Liver (tissue), 10 donors: ENCODE results near the gene BCLAF1. TPM values are rescaled to one million over a fixed set of nuclear protein-coding genes. Genes with fewer than 3 reads are reported as not detected.

ENCODE experiments used
- DNase-seq: peaks from one replicate; pipeline ENCODE4 v3.0.0-alpha.2; 2017; ENCODE audit warnings: low spot score
- H3K27ac ChIP-seq, 2 donors: one replicate each; pipeline ENCODE4 v1.7.0; 2013; ENCODE audit warnings: inconsistent platforms in 2 of 2, low read length in 2 of 2, control low read depth in 1 of 2, low read depth in 1 of 2, mild to moderate bottlenecking in 1 of 2
- H3K27me3 ChIP-seq, 4 donors: one replicate each; pipeline versions ENCODE4 v1.6.1 to v1.7.0; 2013; ENCODE audit warnings: low read length in 3 of 4, inconsistent platforms in 1 of 4, mild to moderate bottlenecking in 1 of 4, moderate library complexity in 1 of 4; ENCODE audit not compliant: control insufficient read depth in 4 of 4, insufficient read depth in 4 of 4
- H3K36me3 ChIP-seq, 4 donors: one replicate each; pipeline versions ENCODE4 v1.6.1 to v1.7.0; 2013; ENCODE audit warnings: low read length in 3 of 4, mild to moderate bottlenecking in 3 of 4, low read depth in 1 of 4, moderate library complexity in 1 of 4; ENCODE audit not compliant: control insufficient read depth in 4 of 4, insufficient read depth in 3 of 4
- H3K4me1 ChIP-seq, 4 donors: one replicate each; pipeline versions ENCODE4 v1.6.1 to v1.7.0; 2013; ENCODE audit warnings: low read length in 3 of 4, mild to moderate bottlenecking in 3 of 4, moderate library complexity in 1 of 4; ENCODE audit not compliant: control insufficient read depth in 4 of 4, insufficient read depth in 4 of 4
- H3K4me3 ChIP-seq, 3 donors: one replicate each; pipeline versions ENCODE4 v1.6.1 to v1.7.0; 2013; ENCODE audit warnings: low read length in 3 of 3, control low read depth in 1 of 3, low read depth in 1 of 3, mild to moderate bottlenecking in 1 of 3
- H3K9ac ChIP-seq, 2 donors: one replicate each; pipeline ENCODE4 v1.7.0; 2013; ENCODE audit warnings: low read length in 2 of 2, mild to moderate bottlenecking in 2 of 2, moderate library complexity in 2 of 2, control low read depth in 1 of 2, low read depth in 1 of 2
- H3K9me3 ChIP-seq, 4 donors: one replicate each; pipeline versions ENCODE4 v1.6.1 to v1.7.0; 2013; ENCODE audit warnings: low read length in 3 of 4; ENCODE audit not compliant: control insufficient read depth in 4 of 4
- FOXA1 ChIP-seq: IDR thresholded peaks from 2 replicates; pipeline ENCODE4 v1.6.1; 2016; ENCODE audit warnings: antibody characterized with exemption
- HNF4A ChIP-seq, 2 donors: conservative IDR thresholded peaks; 2 replicates each; pipeline ENCODE4 v1.6.1; 2016; ENCODE audit warnings: antibody characterized with exemption in 2 of 2, mild to moderate bottlenecking in 2 of 2
- RAD21 ChIP-seq, 2 donors: IDR thresholded peaks; 2 replicates each; pipeline ENCODE4 v1.6.1; 2016; ENCODE audit warnings: antibody characterized with exemption in 2 of 2, mild to moderate bottlenecking in 2 of 2
- SP1 ChIP-seq: IDR thresholded peaks from 2 replicates; pipeline ENCODE4 v1.6.1; 2018; ENCODE audit warnings: antibody characterized with exemption, mild to moderate bottlenecking
- TAF1 ChIP-seq: conservative IDR thresholded peaks from 2 replicates; pipeline ENCODE4 v1.6.1; 2016; ENCODE audit warnings: antibody characterized with exemption, mild to moderate bottlenecking
- YY1 ChIP-seq: IDR thresholded peaks from 2 replicates; pipeline ENCODE4 v1.6.1; 2016; ENCODE audit warnings: antibody characterized with exemption, mild to moderate bottlenecking
- WGBS: extraction: QIAGEN DNeasy Blood & Tissue Kit; methylation state at CpG from one replicate; pipeline ENCODE4 v1.1.7; 2013; 5-methylcytosine and 5-hydroxymethylcytosine counted together
- polyA plus RNA-seq, 2 donors: library from polyadenylated mRNA; stranded (reverse) in 1 of 2; unstranded in 1 of 2; fragments of 200-250 nt in 1 of 2; fragments of >200 nt in 1 of 2; fragmentation: Nextera tagmentation in 1 of 2; extraction: Ambion mirVana in 1 of 2; gene quantifications; one replicate each; pipeline versions ENCODE4 v1.2.1 to v1.2.3, GENCODE V29; 2013 to 2015
- small RNA-seq: library from RNA; depleted of rRNA; stranded (forward); fragments of <200 nt; gene quantifications from one replicate; pipeline ENCODE3, GENCODE V24; 2014
- total RNA-seq, 2 donors: library from RNA; depleted of rRNA; stranded (reverse); fragments of >200 nt; gene quantifications; one replicate each; pipeline ENCODE4 v1.2.3, GENCODE V29; 2014
- TF ChIP-seq, protein P1 (sequence below): IDR thresholded peaks from 2 replicates; pipeline ENCODE4 v1.6.1; 2016; ENCODE audit warnings: antibody characterized with exemption, mild to moderate bottlenecking
- TF ChIP-seq, protein P2 (sequence below): IDR thresholded peaks from 2 replicates; pipeline ENCODE4 v1.6.1; 2016; ENCODE audit warnings: antibody characterized with exemption
- TF ChIP-seq, protein P3 (sequence below): IDR thresholded peaks from 2 replicates; pipeline ENCODE4 v1.6.1; 2016; ENCODE audit warnings: antibody characterized with exemption
- donor health status: healthy.
- donor health status: healthy.
- donor health status: healthy.
- donor health status: healthy.
- donor health status: healthy.

Gene BCLAF1
- total and polyA plus RNA-seq, 4 donors, result 11.7 to 60.5 (median 38.0) TPM

DNA sequence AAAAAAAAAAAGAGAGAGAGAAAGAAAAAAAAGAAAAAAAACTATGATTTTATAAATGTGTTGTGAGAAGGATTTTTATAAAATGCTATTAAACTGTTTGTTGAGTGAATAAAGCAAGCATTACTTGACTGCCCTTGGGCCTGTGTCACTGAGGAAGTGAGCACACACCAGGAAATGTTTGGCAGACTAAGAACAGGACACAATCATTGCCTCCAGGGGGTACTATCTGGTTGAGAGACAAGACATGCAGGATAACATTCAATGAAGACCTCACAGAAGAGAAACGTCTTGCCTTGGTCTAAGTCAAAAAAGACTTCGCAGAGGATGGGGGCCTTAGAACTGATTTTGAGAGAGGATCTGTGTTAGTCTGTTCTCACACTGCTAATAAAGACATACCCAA is 80.2 kb downstream of the BCLAF1 start:
- Histone ChIP-seq H3K27ac (no peak overlapping the region), H3K9ac (no peak overlapping the region), H3K27me3 (no peaks in the 10 kb centered on the region), H3K9me3 (no peaks in the 10 kb centered on the region), H3K36me3 (no peaks in the 10 kb centered on the region), H3K4me3 (no peak overlapping the region), H3K4me1 (no peaks in the 10 kb centered on the region)
- WGBS, result 96% methylated on average over 2 of the region's 2 CpGs
- TF ChIP-seq YY1 (no peak), FOXA1 (no peak), SP1 (no peak), RAD21 (IDR thresholded peaks at IDR 0.05) (no peak), TAF1 (no peak), HNF4A (conservative IDR thresholded peaks at IDR 0.05) (no peak)
- TF ChIP-seq, protein P1, sequence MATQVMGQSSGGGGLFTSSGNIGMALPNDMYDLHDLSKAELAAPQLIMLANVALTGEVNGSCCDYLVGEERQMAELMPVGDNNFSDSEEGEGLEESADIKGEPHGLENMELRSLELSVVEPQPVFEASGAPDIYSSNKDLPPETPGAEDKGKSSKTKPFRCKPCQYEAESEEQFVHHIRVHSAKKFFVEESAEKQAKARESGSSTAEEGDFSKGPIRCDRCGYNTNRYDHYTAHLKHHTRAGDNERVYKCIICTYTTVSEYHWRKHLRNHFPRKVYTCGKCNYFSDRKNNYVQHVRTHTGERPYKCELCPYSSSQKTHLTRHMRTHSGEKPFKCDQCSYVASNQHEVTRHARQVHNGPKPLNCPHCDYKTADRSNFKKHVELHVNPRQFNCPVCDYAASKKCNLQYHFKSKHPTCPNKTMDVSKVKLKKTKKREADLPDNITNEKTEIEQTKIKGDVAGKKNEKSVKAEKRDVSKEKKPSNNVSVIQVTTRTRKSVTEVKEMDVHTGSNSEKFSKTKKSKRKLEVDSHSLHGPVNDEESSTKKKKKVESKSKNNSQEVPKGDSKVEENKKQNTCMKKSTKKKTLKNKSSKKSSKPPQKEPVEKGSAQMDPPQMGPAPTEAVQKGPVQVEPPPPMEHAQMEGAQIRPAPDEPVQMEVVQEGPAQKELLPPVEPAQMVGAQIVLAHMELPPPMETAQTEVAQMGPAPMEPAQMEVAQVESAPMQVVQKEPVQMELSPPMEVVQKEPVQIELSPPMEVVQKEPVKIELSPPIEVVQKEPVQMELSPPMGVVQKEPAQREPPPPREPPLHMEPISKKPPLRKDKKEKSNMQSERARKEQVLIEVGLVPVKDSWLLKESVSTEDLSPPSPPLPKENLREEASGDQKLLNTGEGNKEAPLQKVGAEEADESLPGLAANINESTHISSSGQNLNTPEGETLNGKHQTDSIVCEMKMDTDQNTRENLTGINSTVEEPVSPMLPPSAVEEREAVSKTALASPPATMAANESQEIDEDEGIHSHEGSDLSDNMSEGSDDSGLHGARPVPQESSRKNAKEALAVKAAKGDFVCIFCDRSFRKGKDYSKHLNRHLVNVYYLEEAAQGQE, result no peak
- TF ChIP-seq, protein P2, sequence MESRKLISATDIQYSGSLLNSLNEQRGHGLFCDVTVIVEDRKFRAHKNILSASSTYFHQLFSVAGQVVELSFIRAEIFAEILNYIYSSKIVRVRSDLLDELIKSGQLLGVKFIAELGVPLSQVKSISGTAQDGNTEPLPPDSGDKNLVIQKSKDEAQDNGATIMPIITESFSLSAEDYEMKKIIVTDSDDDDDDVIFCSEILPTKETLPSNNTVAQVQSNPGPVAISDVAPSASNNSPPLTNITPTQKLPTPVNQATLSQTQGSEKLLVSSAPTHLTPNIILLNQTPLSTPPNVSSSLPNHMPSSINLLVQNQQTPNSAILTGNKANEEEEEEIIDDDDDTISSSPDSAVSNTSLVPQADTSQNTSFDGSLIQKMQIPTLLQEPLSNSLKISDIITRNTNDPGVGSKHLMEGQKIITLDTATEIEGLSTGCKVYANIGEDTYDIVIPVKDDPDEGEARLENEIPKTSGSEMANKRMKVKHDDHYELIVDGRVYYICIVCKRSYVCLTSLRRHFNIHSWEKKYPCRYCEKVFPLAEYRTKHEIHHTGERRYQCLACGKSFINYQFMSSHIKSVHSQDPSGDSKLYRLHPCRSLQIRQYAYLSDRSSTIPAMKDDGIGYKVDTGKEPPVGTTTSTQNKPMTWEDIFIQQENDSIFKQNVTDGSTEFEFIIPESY, result no peak
- DNase-seq, result no peak

DNA sequence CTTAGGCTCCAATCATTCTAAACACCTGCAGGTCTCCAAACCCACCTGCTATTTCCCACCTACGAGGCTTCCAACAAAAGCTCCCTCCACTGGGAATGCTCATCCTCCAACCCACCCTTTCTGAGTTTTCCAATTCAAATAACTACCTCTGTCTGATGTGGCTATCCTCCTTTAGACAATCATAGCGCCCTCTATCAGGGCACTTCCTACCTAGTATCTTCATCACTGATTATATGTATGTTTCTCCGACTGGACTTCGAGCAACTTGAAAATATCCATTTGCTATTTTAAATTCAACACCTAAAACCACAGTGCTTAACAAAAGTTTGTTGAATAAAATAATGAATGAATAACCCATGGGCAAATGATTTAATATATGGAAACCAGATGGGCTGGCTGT is 80.9 kb downstream of the BCLAF1 start:
- Histone ChIP-seq H3K4me3 (no peak overlapping the region), H3K9me3 (no peaks in the 10 kb centered on the region), H3K9ac (no peak overlapping the region), H3K4me1 (no peaks in the 10 kb centered on the region), H3K27ac (no peak overlapping the region), H3K36me3 (no peaks in the 10 kb centered on the region), H3K27me3 (no peaks in the 10 kb centered on the region)
- TF ChIP-seq RAD21 (IDR thresholded peaks at IDR 0.05), result no peak
- TF ChIP-seq, protein P3, sequence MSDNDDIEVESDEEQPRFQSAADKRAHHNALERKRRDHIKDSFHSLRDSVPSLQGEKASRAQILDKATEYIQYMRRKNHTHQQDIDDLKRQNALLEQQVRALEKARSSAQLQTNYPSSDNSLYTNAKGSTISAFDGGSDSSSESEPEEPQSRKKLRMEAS, result no peak
- TF ChIP-seq, protein P1, result no peak
- DNase-seq, result no peak
- WGBS, result 93% methylated on average over 4 of the region's 4 CpGs

Small RNAs within 50 kb of the gene (small RNA-seq; reads per million reads assigned to genes)
- not detected for gene AL023284.1

Other genes starting within 250 kb of the BCLAF1 start
- gene MTFR2, start 39.5 kb downstream of the BCLAF1 start, total RNA-seq, result 1 to 10 TPM in 1 of 2 donors, under 1 TPM in 1; 0.08 to 3.6 TPM
- gene MTFR2, start 39.5 kb downstream of the BCLAF1 start, polyA plus RNA-seq, result under 1 TPM; 0.11 to 0.31 TPM